Measurements from ENCODE around the gene PLA2G12B.

GRCh38 chr10:72927485-72927884 is 27.1 kb downstream of the PLA2G12B start:
- TF ChIP-seq CTCF (IDR thresholded peaks at IDR 0.05) (no peak), POLR2A (IDR thresholded peaks at IDR 0.05; ENCODE audit: low read depth) (no peak), POLR2AphosphoS5 (IDR thresholded peaks at IDR 0.05) (no peak), EP300 (IDR thresholded peaks at IDR 0.05) (no peak)

Data from esophagus muscularis mucosa (tissue), 4 donors.